Right cardiac atrium (tissue), 5 donors: ENCODE measurements around the gene UNC13D. TPM values are rescaled to one million over a fixed set of nuclear protein-coding genes. Genes with fewer than 3 reads are reported as not detected.
A peak's percentile ranks its signal among the peaks of the same experiment; 100 is the strongest.

Experiments
- ATAC-seq, 2 donors: fragments of 200-7000 bp; cut with Tn5 transposase; one replicate each; pipeline versions ENCODE4 v1.8.0 to v1.9.1; 2020; ENCODE audit warnings: moderate library complexity in 2 of 2, mild to moderate bottlenecking in 1 of 2
- DNase-seq, 3 donors: peaks; one replicate each; pipeline ENCODE4 v3.0.0-alpha.2; 2020
- H3K27ac ChIP-seq: one replicate; pipeline ENCODE4 v1.5.1; 2013; ENCODE audit warnings: mild to moderate bottlenecking, low read length, control low read depth, moderate library complexity
- H3K27me3 ChIP-seq: one replicate; pipeline ENCODE4 v1.6.1; 2013; ENCODE audit not compliant: control insufficient read depth, insufficient read depth
- H3K4me1 ChIP-seq: one replicate; pipeline ENCODE4 v1.6.1; 2013; ENCODE audit warnings: low read length; ENCODE audit not compliant: control insufficient read depth, insufficient read depth
- H3K4me3 ChIP-seq: one replicate; pipeline ENCODE4 v1.5.1; 2013; ENCODE audit warnings: low read length, control low read depth
- H3K9me3 ChIP-seq: one replicate; pipeline ENCODE4 v1.6.1; 2013; ENCODE audit warnings: low read length; ENCODE audit not compliant: control insufficient read depth
- WGBS: extraction: QIAGEN DNeasy Blood & Tissue Kit; methylation state at CpG from one replicate; pipeline ENCODE4 v1.1.7; 2013; 5-methylcytosine and 5-hydroxymethylcytosine counted together
- intact Hi-C, 4 donors: fragments of 100-400 bp; cut with DNase I; formaldehyde crosslinking; loops; one replicate each; pipeline versions ENCODE4 v1.11.0 to v1.14.0; 2022 to 2023
- polyA plus RNA-seq: library from polyadenylated mRNA; stranded (reverse); fragments of 200-250 nt; gene quantifications from one replicate; pipeline ENCODE4 v1.2.3, GENCODE V29; 2013
- total RNA-seq, 4 donors: library from RNA; stranded (reverse); fragmentation: NEBNext Ultra II Directional; extraction: Animal tissue kit (Norgen Biotek cat#: 25700); gene quantifications; one replicate each; pipeline ENCODE4 v1.2.1, GENCODE V29; 2021
- donor health status: healthy with polysubstance abuse.
- donor health status: DM: no; HTN: yes; CAD: no.
- donor health status: DM: no; HTN: no; CAD: no.
- donor health status: DM: no; HTN: yes; CAD: no; lungs with severe emphysema.
- donor health status: DM: yes; HTN: yes; CAD: no.

UNC13D gene
- total and polyA plus RNA-seq, 5 donors, result 12.6 to 30.4 (median 26.8) TPM

DNA sequence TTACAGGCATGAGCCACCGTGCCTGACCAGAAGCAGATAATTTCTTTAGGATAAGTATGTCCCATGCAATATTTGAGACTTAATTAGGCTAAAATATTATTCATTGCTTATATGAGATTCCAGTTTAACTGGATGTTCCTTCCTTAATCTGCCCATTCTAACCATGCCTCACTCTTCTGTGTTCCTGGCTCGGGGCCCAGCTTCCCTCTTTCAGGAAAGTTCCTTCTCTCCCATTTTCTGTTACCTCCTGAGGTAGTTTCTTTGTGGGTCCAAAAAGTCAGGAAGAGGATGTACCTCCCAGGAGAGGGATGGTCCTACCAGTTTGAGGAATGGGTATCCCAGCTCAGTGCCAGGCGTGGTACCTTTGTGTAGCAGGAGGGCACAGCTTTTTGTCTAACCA is 36.3 kb downstream of the UNC13D start:
- Histone ChIP-seq H3K9me3 (no peaks in the 10 kb centered on the region), H3K27ac (peak overlapping the region; percentile 39), H3K27me3 (no peaks in the 10 kb centered on the region), H3K4me1 (peaks cover 12% of the 10 kb centered on the region), H3K4me3 (no peak overlapping the region)
- intact Hi-C loops, result no loop called here
- 95% methylated on average over 3 of the region's 3 CpGs for WGBS
- ATAC-seq (no peak), DNase-seq (peak in 1 of 3 donors; percentile 59)

DNA sequence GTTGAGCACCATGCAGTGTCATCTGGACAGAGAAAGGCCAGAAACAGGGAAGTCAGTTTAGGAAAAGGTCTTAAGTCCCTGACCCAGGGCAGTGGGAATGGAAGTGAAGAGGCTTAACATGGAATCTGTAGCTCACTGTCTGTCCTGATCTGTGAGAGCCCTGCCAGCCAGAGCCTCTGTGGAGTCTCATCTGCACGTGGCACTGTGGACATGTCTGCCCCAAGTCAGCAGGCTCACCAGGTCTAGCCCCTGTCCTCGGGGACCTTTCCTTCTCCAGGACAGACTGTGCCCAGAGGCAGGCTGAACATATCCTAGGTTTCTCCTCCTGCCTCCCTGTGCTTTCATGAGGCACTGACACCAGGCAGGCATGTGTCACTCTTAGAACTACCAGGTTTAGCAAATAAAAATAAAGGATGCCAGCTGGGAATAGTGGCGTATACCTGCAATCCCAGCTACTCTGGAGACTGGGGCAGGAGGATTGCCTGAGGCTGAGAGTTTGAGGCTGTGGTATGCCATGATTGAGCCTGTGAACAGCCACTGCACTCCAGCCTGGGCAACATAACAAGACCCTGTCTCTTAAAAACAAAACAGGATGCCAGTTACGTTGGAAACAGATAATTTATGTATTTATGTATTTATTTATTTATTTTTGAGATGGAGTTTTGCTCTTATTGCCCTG is 37.2 kb downstream of the UNC13D start:
- WGBS, result 81% methylated on average over 4 of the region's 4 CpGs
- H3K4me1 ChIP-seq, result peaks cover 12% of the 10 kb centered on the region
- H3K27ac ChIP-seq, result no peak overlapping the region
- H3K9me3 ChIP-seq, result no peaks in the 10 kb centered on the region
- DNase-seq, result peak in 1 of 3 donors; percentile 61
- no peaks in the 10 kb centered on the region for H3K27me3 ChIP-seq
- H3K4me3 ChIP-seq, result no peak overlapping the region
- ATAC-seq, result peak; percentile 20 to 36
- intact Hi-C loops, result no loop called here

DNA sequence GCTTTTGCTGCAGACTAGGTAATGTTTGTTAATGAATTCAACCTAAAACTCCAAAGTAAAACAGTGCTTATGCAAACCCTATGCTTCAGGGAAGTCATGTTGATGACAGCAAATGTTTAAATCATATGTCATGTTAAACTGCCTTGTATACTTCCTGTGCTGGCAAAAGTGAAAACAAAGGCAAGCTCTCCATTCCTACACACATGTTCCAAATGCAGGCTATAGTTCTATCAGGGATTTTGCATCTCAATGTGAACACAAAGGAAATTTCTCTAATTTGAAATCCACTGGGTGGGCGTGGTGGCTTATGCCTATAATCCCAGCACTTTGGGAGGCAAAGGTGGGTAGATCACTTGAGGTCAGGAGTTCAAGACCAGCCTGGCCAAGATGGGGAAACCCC is 40.3 kb downstream of the UNC13D start:
- no peak overlapping the region for H3K27ac ChIP-seq
- intact Hi-C loops, result no loop called here
- no peak for DNase-seq
- 87% methylated on average over 1 of the region's 1 CpG for WGBS
- ATAC-seq, result no peak
- H3K27me3 ChIP-seq, result no peaks in the 10 kb centered on the region
- H3K9me3 ChIP-seq, result no peaks in the 10 kb centered on the region
- peaks cover 3% of the 10 kb centered on the region for H3K4me1 ChIP-seq
- no peak overlapping the region for H3K4me3 ChIP-seq

DNA sequence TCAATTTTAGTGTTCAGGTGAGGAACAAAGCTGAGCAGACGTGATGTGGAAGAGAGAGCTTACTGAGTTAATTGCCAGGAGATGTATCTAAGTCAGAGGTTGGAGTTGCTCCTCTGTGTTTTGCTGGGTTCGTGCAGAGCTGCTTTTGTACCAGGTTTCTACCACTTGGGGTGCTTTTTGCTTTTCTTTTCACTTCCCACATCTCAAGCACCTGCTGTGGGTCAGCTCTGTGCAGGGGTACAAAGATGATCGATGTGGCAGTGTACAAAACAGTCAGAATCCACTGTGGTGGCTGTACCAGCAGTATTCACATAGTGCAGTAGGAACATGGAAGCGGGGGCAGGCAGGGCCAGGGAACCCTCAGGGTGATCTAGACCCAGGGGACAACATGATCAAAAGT is 44.8 kb downstream of the UNC13D start:
- ATAC-seq (no peak), DNase-seq (no peak)
- no peak overlapping the region for H3K27ac ChIP-seq
- no peaks in the 10 kb centered on the region for H3K27me3 ChIP-seq
- intact Hi-C loops, result no loop called here
- H3K9me3 ChIP-seq, result no peaks in the 10 kb centered on the region
- 88% methylated on average over 4 of the region's 4 CpGs for WGBS
- H3K4me3 ChIP-seq, result no peak overlapping the region
- no peaks in the 10 kb centered on the region for H3K4me1 ChIP-seq

DNA sequence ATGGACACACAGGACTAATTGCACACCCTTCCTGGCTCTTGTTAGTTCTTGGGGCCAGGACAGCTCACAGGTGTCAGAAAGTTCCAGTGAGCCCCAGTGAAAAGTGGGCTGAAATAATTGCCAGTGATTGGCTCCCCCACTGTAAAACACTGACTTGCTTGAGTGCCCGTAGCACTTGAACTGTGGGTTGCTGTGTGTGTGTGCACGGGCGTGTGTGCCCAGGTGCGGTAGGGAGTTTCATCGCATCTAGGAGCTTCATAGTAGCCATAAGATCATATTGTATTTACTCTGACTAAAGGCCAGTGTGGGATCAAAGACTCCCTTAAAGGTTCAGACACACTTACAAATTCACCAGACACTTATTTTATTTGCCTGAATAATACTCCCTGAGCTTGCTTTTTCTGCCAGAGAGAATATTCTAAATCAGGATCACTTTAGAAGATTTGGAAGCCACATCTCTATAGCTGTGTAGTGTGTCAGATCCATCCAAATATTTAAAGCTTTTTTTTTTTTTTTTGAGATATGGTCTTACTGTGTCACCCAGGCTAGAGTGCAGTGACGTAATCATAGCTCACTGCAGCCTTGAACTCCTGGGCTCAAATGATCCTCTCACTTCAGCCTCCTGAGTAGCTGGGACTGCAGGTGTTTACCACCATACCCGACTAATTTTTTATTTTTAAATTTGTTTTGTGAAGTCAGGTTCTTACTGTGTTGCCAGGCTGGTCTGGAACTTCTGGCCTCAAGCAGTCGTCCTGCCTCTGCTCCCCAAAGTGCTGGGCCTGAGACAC is 48.2 kb downstream of the UNC13D start:
- no peak overlapping the region for H3K27ac ChIP-seq
- no peak for DNase-seq
- H3K4me1 ChIP-seq, result no peaks in the 10 kb centered on the region
- no peaks in the 10 kb centered on the region for H3K27me3 ChIP-seq
- H3K4me3 ChIP-seq, result no peak overlapping the region
- 90% methylated on average over 8 of the region's 8 CpGs for WGBS
- intact Hi-C loops, result no loop called here
- no peak for ATAC-seq
- H3K9me3 ChIP-seq, result no peaks in the 10 kb centered on the region

DNA sequence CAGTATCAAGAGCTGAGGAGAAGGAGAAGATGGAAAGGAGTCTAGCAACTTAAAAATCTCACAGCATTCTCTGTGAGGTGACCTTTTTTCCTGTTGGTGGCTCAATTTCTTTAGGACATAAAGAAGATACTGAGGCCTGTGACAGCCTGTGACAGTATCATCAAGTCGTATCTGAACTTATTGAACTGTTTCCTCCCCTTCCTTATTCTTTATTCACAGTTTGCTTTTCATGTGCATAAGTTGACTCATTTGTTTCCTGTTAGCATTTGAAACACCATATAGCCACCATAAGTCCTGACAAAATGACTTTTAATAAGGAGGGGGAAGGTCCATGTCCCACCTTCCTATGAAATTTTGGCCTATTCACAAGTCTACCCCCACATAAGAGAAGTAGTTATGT is 50.7 kb downstream of the UNC13D start:
- H3K27me3 ChIP-seq, result no peaks in the 10 kb centered on the region
- WGBS, result 61% methylated on average over 1 of the region's 1 CpG
- DNase-seq, result no peak
- no peaks in the 10 kb centered on the region for H3K9me3 ChIP-seq
- no peaks in the 10 kb centered on the region for H3K4me1 ChIP-seq
- no peak for ATAC-seq
- H3K4me3 ChIP-seq, result no peak overlapping the region
- intact Hi-C loops, result no loop called here
- no peak overlapping the region for H3K27ac ChIP-seq

DNA sequence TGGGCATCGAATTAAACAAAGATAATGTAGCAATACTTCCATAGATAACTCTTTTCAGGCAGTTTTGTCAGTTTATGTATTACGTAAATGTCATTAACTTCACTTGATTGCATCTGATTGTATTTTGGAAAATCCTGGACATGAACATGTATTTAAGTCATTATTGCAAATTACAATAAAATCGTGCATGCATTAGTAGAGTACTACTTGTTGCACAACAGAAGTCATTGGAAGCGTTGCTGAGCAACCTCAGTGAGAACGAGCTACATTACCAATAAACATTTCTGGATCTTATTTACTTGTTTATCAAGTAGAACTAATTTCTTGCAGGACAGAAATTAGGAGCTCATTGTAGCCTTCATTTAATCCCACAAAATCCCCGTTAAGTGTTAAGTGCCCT is 53.0 kb downstream of the UNC13D start:
- intact Hi-C loops, result no loop called here

DNA sequence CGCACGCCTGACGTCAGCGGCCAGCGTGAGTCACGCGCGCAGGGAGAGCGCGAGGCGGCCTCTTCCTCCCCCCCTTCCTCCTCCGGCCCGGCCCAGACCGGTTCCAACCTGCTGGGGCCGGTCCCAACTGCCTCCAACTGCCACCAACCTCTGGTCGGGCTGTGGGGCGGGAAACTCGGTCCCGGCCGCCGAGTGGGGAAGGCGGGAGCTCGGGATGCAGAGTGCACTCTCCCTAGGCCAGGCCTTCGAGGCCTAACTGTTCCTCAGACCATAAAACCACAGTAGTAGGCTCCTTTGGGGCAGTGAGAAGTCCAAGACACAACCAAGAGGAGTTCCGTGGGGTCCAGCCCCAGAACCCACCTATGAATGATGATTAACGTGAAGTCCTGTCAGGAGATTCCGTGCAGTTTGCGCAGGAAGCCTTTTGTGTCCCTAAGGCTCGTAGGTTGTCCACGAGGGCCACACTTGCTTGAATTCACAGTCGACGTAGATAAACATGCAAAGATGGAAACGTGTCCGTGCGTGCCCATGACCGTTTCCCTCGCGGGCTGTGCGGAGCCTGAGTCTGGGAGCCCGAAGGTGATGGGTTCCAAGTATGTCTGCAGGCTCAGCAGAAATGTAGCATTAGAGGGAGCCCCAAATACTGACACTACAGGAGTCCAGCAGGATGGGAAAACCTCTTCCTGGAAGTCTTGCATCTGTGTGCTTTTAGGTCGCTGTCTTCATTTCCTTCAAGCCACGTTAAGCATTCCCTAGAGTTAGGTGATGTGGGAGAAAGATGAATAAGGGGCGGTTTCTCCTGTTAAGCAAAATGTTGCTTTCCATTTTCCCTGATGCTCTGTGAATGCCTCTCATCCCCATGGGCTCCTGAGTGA is 59.0 kb downstream of the UNC13D start:
- ATAC-seq (peak; percentile 94 to 95), DNase-seq (peak; percentile 92 to 97 (median 95))
- Histone ChIP-seq H3K27me3 (no peaks in the 10 kb centered on the region), H3K4me1 (peaks cover 5% of the 10 kb centered on the region), H3K9me3 (no peaks in the 10 kb centered on the region), H3K4me3 (peak overlapping the region; percentile 52), H3K27ac (peak overlapping the region; percentile 96)
- intact Hi-C loops, result loop anchor here in 2 of 4 donors (5.0 to 10.0 kb wide), 2 partner anchors 42 to 110 kb away; partner anchors contain the start of gene TRIM65 (in 1 of the 2)
- 5% methylated on average over 43 of the region's 43 CpGs for WGBS

More for the DNA sequence above, 53.0 kb downstream of the UNC13D start:
- no peak overlapping the region for H3K4me3 ChIP-seq
- H3K27ac ChIP-seq, result no peak overlapping the region
- no peak for DNase-seq
- no peak for ATAC-seq
- no peaks in the 10 kb centered on the region for H3K9me3 ChIP-seq
- no peaks in the 10 kb centered on the region for H3K4me1 ChIP-seq
- 87% methylated on average over 6 of the region's 6 CpGs for WGBS
- H3K27me3 ChIP-seq, result no peaks in the 10 kb centered on the region

DNA sequence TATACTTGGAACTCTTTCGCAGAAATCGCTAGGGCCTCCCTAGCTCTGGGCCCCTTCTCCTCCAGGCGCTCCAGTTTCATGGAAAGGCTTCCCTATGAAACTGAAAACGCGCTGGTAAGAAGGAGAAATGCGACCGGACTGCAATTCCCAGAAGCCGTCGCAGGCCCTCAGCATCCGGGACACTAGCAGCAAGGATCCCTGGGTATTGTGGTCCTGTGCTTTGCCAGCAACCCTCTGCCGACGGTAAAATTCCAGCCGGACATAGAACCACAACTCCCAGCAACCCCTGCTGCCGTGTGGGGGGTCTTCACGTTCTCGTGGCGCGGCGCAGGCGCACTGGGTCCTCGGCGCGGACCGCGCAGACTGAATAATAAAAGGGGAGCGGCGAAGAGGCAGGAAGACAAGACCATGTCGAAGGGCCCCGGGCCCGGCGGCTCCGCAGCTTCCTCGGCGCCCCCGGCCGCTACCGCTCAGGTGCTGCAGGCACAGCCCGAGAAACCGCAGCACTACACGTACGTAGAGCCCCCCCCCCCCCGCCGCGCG is 59.7 kb downstream of the UNC13D start, which contains the start of gene UNK:
UNK (plus strand) TSS at position 334 of the 543 bp plus-strand sequence; CDS start at position 409, 75 bp downstream.
- DNase-seq (peak; percentile 97 to 98 (median 98)), ATAC-seq (peak; percentile 95 to 97)
- intact Hi-C loops, result loop anchor here in 2 of 4 donors (5.0 to 10.0 kb wide), 2 partner anchors 43 to 110 kb away; partner anchors contain the start of gene TRIM65 (in 1 of the 2)
- under 1% methylated on average over 45 of the region's 45 CpGs for WGBS
- Histone ChIP-seq H3K9me3 (no peaks in the 10 kb centered on the region), H3K27me3 (no peaks in the 10 kb centered on the region), H3K4me3 (peak within 1 kb of the TSS; percentile 52), H3K27ac (peak within 1 kb of the TSS; percentile 98), H3K4me1 (peaks cover 5% of the 10 kb centered on the region)

DNA sequence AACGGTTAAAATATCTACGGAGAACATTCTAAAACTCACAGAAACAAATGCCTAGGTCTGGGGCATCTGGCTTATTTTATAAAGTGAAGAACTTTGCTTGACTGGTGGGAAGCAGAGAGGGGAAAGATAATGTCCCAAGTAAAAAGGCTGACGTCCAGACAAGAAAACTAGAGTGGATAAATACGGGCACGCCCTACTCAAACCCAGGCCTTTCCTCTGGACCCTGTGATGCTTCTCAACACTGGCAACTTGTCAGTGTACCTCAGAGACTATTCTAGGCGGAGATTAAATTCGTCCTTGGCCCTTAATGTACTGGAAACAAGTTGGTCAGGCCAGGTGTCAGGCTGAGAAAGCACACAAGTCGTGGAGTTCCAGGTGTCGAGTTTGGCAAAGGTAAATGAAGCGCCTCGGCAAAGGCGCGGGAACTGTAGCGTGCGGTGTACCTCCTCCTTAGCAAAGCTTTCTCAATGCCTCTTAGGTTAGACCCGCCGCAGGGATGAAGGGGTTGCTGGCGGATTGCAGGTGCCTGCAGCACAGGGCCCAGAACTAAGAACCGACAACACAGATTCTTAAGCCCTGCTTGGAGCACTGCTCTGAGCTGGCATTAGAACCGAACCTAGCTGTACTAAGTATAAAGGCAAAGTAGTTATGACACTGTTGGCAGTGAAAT is 60.3 kb downstream of the UNC13D start:
- ATAC-seq, result peak in 1 of 2 donors; percentile 0
- H3K4me1 ChIP-seq, result peaks cover 5% of the 10 kb centered on the region
- 58% methylated on average over 20 of the region's 20 CpGs for WGBS

More for the DNA sequence above, 60.3 kb downstream of the UNC13D start:
- intact Hi-C loops, result loop anchor here in 1 of 4 donors (10.0 kb wide), 1 partner anchor 111 kb away; the partner anchor contains the start of gene TRIM65
- peak; percentile 38 to 80 (median 80) for DNase-seq
- Histone ChIP-seq H3K4me3 (peak overlapping the region; percentile 52), H3K9me3 (no peaks in the 10 kb centered on the region), H3K27me3 (no peaks in the 10 kb centered on the region), H3K27ac (peak overlapping the region; percentile 98)
